Diencephalon (tissue), 1 donor: ENCODE results near the gene FUT8. TPM values are rescaled to one million over a fixed set of nuclear protein-coding genes. Genes with fewer than 3 reads are reported as not detected.

ENCODE experiments used
- small RNA-seq: library from RNA; depleted of rRNA; stranded (forward); fragments of <200 nt; gene quantifications from one replicate; pipeline ENCODE3, GENCODE V24; 2014
- total RNA-seq: library from RNA; depleted of rRNA; stranded (reverse); fragments of >200 nt; gene quantifications from one replicate; pipeline ENCODE4 v1.2.3, GENCODE V29; 2014

FUT8 gene
- 97.8 TPM for total RNA-seq

DNA sequence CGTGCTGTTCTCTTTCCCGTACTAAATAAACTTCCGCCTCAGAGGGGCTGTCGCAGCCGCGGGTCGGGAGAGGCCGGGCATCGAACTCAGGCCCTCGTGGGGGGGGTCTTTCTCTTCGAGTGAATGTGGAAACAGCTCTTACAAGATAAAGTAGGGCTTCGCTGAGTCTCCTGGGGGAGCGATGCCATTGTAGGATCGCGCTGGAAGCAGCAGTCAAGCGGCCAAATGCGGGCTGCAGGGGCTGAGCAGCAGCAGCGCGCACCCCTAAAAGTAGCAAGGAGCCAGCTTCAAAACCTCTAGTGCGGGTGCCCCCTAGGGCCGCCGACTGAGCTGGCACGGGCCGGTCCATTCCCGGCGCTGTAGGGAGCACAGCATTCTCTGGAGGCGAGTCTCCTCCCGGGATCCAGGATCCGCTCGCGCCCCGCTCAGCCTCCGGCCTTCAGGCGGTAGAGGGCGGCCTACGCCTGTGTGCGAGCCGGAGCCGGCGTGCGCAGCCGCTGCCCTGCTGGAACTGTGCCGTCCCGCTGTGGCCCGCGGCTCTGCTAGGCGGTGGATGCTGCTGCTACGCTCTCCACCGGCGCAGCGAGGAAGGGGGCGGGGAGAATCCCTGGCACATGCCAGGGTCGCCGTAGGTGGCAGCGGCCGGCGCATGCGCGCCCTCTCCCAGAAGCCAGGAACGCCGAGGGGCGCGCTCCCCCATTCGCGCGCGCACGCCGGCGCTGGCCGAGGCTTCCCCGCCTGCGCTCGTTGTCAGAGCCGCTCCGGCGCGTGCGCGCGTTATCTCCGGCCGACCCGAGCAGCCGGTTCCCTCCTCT lies at the start of gene FUT8:
Gene FUT8, plus strand, starts transcription at position 699 of the 815 bp plus-strand sequence. CDS start 148,834 bp downstream, outside the sequence.

Small RNA genes within 50 kb of the gene (small RNA-seq; reads per million reads assigned to genes)
- not detected for gene MIR625
